DOHH2 (cell line): ENCODE data around the gene SWSAP1.
A peak's percentile ranks its signal among the peaks of the same experiment; 100 is the strongest.

Source experiments
- H3F3A ChIP-seq: fragments of 200-600 bp; sonication (generic), shearing (Covaris generic); 2 replicates; pipeline ENCODE4 v1.6.0; 2016; ENCODE audit warnings: antibody characterized with exemption, mild to moderate bottlenecking; ENCODE audit not compliant: control insufficient read depth, insufficient read depth
- H3K27ac ChIP-seq: fragments of 200-600 bp; sonication (generic); 2 replicates; pipeline ENCODE4 v1.5.1; 2014; ENCODE audit warnings: low read depth, mild to moderate bottlenecking, low read length, moderate library complexity
- H3K27me3 ChIP-seq: fragments of 200-600 bp; sonication (generic); 2 replicates; pipeline ENCODE4 v1.6.1; 2014; ENCODE audit warnings: mild to moderate bottlenecking, low read length, mixed read lengths; ENCODE audit not compliant: control insufficient read depth
- H3K36me3 ChIP-seq: fragments of 200-600 bp; sonication (generic); 2 replicates; pipeline ENCODE4 v1.6.1; 2014; ENCODE audit warnings: mild to moderate bottlenecking, low read length, moderate library complexity, mixed read lengths; ENCODE audit not compliant: control insufficient read depth
- H3K4me1 ChIP-seq: fragments of 200-600 bp; sonication (generic); 2 replicates; pipeline ENCODE4 v1.6.1; 2014; ENCODE audit warnings: mild to moderate bottlenecking, low read length, mixed read lengths; ENCODE audit not compliant: control insufficient read depth
- H3K4me2 ChIP-seq: fragments of 200-600 bp; sonication (generic); 2 replicates; pipeline ENCODE4 v1.6.0; 2014; ENCODE audit warnings: mild to moderate bottlenecking, low read length, moderate library complexity
- H3K4me3 ChIP-seq: fragments of 200-600 bp; sonication (generic); 2 replicates; pipeline ENCODE4 v1.5.1; 2014; ENCODE audit warnings: mild to moderate bottlenecking, low read length, mixed read lengths
- H3K79me2 ChIP-seq: fragments of 200-600 bp; sonication (generic); 2 replicates; pipeline ENCODE4 v1.6.1; 2014; ENCODE audit warnings: mild to moderate bottlenecking, low read length, mixed read lengths; ENCODE audit not compliant: control insufficient read depth
- H3K9me2 ChIP-seq: fragments of 200-600 bp; sonication (generic); replicated peaks from 2 replicates; pipeline ENCODE4 v1.6.1; 2014; ENCODE audit warnings: mild to moderate bottlenecking, low read length, mixed read lengths; ENCODE audit not compliant: control insufficient read depth
- H3K9me3 ChIP-seq: fragments of 200-600 bp; sonication (generic); 2 replicates; pipeline ENCODE4 v1.6.1; 2014; ENCODE audit warnings: antibody characterized with exemption, low read length, mixed read lengths; ENCODE audit not compliant: control insufficient read depth, insufficient read depth
- H4K20me1 ChIP-seq: fragments of 200-600 bp; sonication (generic); 2 replicates; pipeline ENCODE4 v1.6.0; 2014; ENCODE audit warnings: low read depth, mild to moderate bottlenecking, antibody characterized with exemption, low read length, moderate library complexity; ENCODE audit not compliant: control insufficient read depth, insufficient read depth
- CTCF ChIP-seq: fragments of 200-600 bp; sonication (generic); IDR thresholded peaks from one replicate; pipeline ENCODE4 v1.5.1; 2014; ENCODE audit warnings: antibody characterized with exemption, mild to moderate bottlenecking, low read depth, low read length; ENCODE audit not compliant: poor library complexity, severe bottlenecking
- EZH2phosphoT487 ChIP-seq: fragments of 200-600 bp; sonication (generic); IDR thresholded peaks from 2 replicates; pipeline ENCODE4 v1.6.1; 2017; ENCODE audit warnings: borderline replicate concordance, mild to moderate bottlenecking, antibody characterized with exemption, low read length, moderate library complexity, mixed read lengths

SWSAP1 gene

GRCh38 chr19:11345122-11345803 lies 29.2 kb upstream of the SWSAP1 start:
- H3K4me2 ChIP-seq = peak overlapping the region; percentile 87
- H3K4me3 ChIP-seq = peak overlapping the region; percentile 94
- peaks cover 27% of the 10 kb centered on the region for H3K4me1 ChIP-seq

GRCh38 chr19:11346104-11346940 lies 28.1 kb upstream of the SWSAP1 start, which contains the start of the genes CCDC159 and TMEM205:
Gene CCDC159 (plus strand): TSS chr19:11346519. CDS start chr19:11346607, 88 bp downstream.
Gene TMEM205 (minus strand): TSS chr19:11346268. CDS start chr19:11345619, 649 bp downstream.
- Histone ChIP-seq H3K4me3 (peak within 1 kb of the TSS; percentile 94), H3K9me2 (no peaks in the 10 kb centered on the region), H4K20me1 (no peaks in the 10 kb centered on the region), H3K4me1 (peaks cover 27% of the 10 kb centered on the region), H3K9me3 (peaks cover 6% of the 10 kb centered on the region; the same call in 1 of the 2 replicates), H3K4me2 (peak within 1 kb of the TSS; percentile 87), H3K36me3 (peaks cover 9% of the 10 kb centered on the region), H3K27ac (peak within 1 kb of the TSS; percentile 44), H3F3A (no peaks in the 10 kb centered on the region), H3K27me3 (no peaks in the 10 kb centered on the region), H3K79me2 (peaks cover 14% of the 10 kb centered on the region)
- TF ChIP-seq EZH2phosphoT487 (no peak), CTCF (peak; percentile 42)

More at GRCh38 chr19:11345122-11345803, 29.2 kb upstream of the SWSAP1 start:
- Histone ChIP-seq H3F3A (no peaks in the 10 kb centered on the region), H3K27ac (no peak overlapping the region), H3K9me2 (no peaks in the 10 kb centered on the region), H3K9me3 (peaks cover 6% of the 10 kb centered on the region; the same call in 1 of the 2 replicates), H3K79me2 (peaks cover 14% of the 10 kb centered on the region), H4K20me1 (no peaks in the 10 kb centered on the region), H3K36me3 (peaks cover 11% of the 10 kb centered on the region), H3K27me3 (no peaks in the 10 kb centered on the region)
- TF ChIP-seq EZH2phosphoT487 (no peak), CTCF (no peak)

- Histone ChIP-seq H4K20me1 (no peaks in the 10 kb centered on the region), H3K4me2 (peak overlapping the region; percentile 87; the same call in 1 of the 2 replicates), H3K27ac (no peak overlapping the region)
Measured at GRCh38 chr19:11347546-11348039, 26.9 kb upstream of the SWSAP1 start.

More at GRCh38 chr19:11347546-11348039, 26.9 kb upstream of the SWSAP1 start:
- Histone ChIP-seq H3K9me3 (peaks cover 6% of the 10 kb centered on the region; the same call in 1 of the 2 replicates), H3K79me2 (peaks cover 14% of the 10 kb centered on the region), H3F3A (no peaks in the 10 kb centered on the region), H3K36me3 (peaks cover 1% of the 10 kb centered on the region), H3K4me1 (peaks cover 27% of the 10 kb centered on the region), H3K9me2 (no peaks in the 10 kb centered on the region), H3K27me3 (no peaks in the 10 kb centered on the region), H3K4me3 (no peak overlapping the region; the same call in 1 of the 2 replicates)
- TF ChIP-seq EZH2phosphoT487 (no peak), CTCF (no peak)
